HepG2 (cell line): Measurements from ENCODE around the gene AP1G1. TPM values are rescaled to one million over a fixed set of nuclear protein-coding genes. Genes with fewer than 3 reads are reported as not detected.

Experiments used
- JUNB ChIP-seq: sonication (generic); formaldehyde crosslinking; IDR thresholded peaks from 2 replicates; pipeline ENCODE4 v1.8.0; 2022; ENCODE audit warnings: missing genetic modification reagents, mild to moderate bottlenecking, borderline replicate concordance
- KLF15 ChIP-seq: sonication (generic); formaldehyde crosslinking; IDR thresholded peaks from 2 replicates; pipeline ENCODE4 v1.8.1; 2023; ENCODE audit warnings: borderline replicate concordance, mild to moderate bottlenecking, inconsistent platforms, missing genetic modification reagents, mixed read lengths
- KMT2A ChIP-seq: sonication (generic); formaldehyde crosslinking; IDR thresholded peaks from 2 replicates; pipeline ENCODE4 v1.4.0; 2020; ENCODE audit warnings: missing genetic modification reagents
- NCOR1 ChIP-seq: fragments of 200-600 bp; sonication (generic); IDR thresholded peaks from 2 replicates; pipeline ENCODE4 v1.7.0; 2017; ENCODE audit warnings: antibody characterized with exemption, low read length, borderline replicate concordance
- PRPF4 ChIP-seq: fragments of 200-400 bp; formaldehyde crosslinking; IDR thresholded peaks from 2 replicates; pipeline ENCODE4 v1.6.1; 2016; ENCODE audit warnings: low read length, low read depth; ENCODE audit not compliant: poor library complexity, severe bottlenecking
- PTBP1 ChIP-seq: fragments of 200-400 bp; formaldehyde crosslinking; IDR thresholded peaks from 2 replicates; pipeline ENCODE4 v1.6.1; 2018; ENCODE audit warnings: low read length, low read depth; ENCODE audit not compliant: poor library complexity, severe bottlenecking
- SKI ChIP-seq: fragments of 450-650 bp; IDR thresholded peaks from one replicate; pipeline ENCODE4 v1.6.1; 2018; ENCODE audit warnings: mild to moderate bottlenecking; ENCODE audit not compliant: partially characterized antibody
- SMAD9 ChIP-seq: sonication (generic); formaldehyde crosslinking; IDR thresholded peaks from 2 replicates; pipeline ENCODE4 v1.5.1; 2020; ENCODE audit warnings: mild to moderate bottlenecking, missing genetic modification reagents
- SNRNP70 ChIP-seq: fragments of 200-400 bp; formaldehyde crosslinking; IDR thresholded peaks from 2 replicates; pipeline ENCODE4 v1.6.1; 2017; ENCODE audit warnings: mild to moderate bottlenecking, low read depth, low read length, moderate library complexity
- SUZ12 ChIP-seq: fragments of 150-350 bp; IDR thresholded peaks from 2 replicates; pipeline ENCODE4 v1.6.1; 2014; ENCODE audit warnings: low read depth, low read length
- TAF1 ChIP-seq: sonication (generic); formaldehyde crosslinking; IDR thresholded peaks from 2 replicates; pipeline ENCODE4 v1.4.0; 2020; ENCODE audit warnings: missing genetic modification reagents
- ZBTB3 ChIP-seq: sonication (generic); formaldehyde crosslinking; IDR thresholded peaks from 2 replicates; pipeline ENCODE4 v1.4.0; 2020; ENCODE audit warnings: low read depth, mild to moderate bottlenecking, moderate library complexity, missing genetic modification reagents, borderline replicate concordance
- ZBTB37 ChIP-seq: sonication (generic); formaldehyde crosslinking; IDR thresholded peaks from 2 replicates; pipeline ENCODE4 v1.4.0; 2020; ENCODE audit warnings: mild to moderate bottlenecking, missing genetic modification reagents
- ZIK1 ChIP-seq: sonication (generic); formaldehyde crosslinking; IDR thresholded peaks from 2 replicates; pipeline ENCODE4 v1.5.0; 2020; ENCODE audit warnings: mild to moderate bottlenecking, low read depth, missing genetic modification reagents, borderline replicate concordance
- ZNF253 ChIP-seq: sonication (generic); formaldehyde crosslinking; IDR thresholded peaks from 2 replicates; pipeline ENCODE4 v1.8.0; 2022; ENCODE audit warnings: mild to moderate bottlenecking, missing genetic modification reagents, borderline replicate concordance
- ZNF562 ChIP-seq: sonication (generic); formaldehyde crosslinking; IDR thresholded peaks from 2 replicates; pipeline ENCODE4 v1.8.0; 2022; ENCODE audit warnings: missing genetic modification reagents, borderline replicate concordance
- ZNF572 ChIP-seq: sonication (generic); formaldehyde crosslinking; IDR thresholded peaks from 2 replicates; pipeline ENCODE4 v1.5.1; 2020; ENCODE audit warnings: mild to moderate bottlenecking, missing genetic modification reagents
- ZNF577 ChIP-seq: sonication (generic); formaldehyde crosslinking; IDR thresholded peaks from 2 replicates; pipeline ENCODE4 v1.4.0; 2020; ENCODE audit warnings: mild to moderate bottlenecking, low read depth, missing genetic modification reagents, borderline replicate concordance
- ZNF713 ChIP-seq: sonication (generic); formaldehyde crosslinking; IDR thresholded peaks from 2 replicates; pipeline ENCODE4 v1.4.0; 2020; ENCODE audit warnings: mild to moderate bottlenecking, missing genetic modification reagents
- ZNF737 ChIP-seq: sonication (generic); formaldehyde crosslinking; IDR thresholded peaks from 2 replicates; pipeline ENCODE4 v1.5.0; 2020; ENCODE audit warnings: missing genetic modification reagents, mild to moderate bottlenecking, borderline replicate concordance
- ZSCAN9 ChIP-seq: IDR thresholded peaks from 2 replicates; pipeline ENCODE4 v1.6.1; 2016; ENCODE audit warnings: borderline replicate concordance
- polyA plus RNA-seq, 8 experiments: library from polyadenylated mRNA; depleted of rRNA in 3 of 8; stranded (reverse) in 7 of 8; unstranded in 1 of 8; fragments of >200 nt; fragmentation: Illumina TruSeq in 4 of 8; extraction: Trizol in 4 of 8; gene quantifications; 2 replicates each; pipeline versions ENCODE4 v1.2.1 to v1.2.3, GENCODE V29; 2011 to 2016; ENCODE audit warnings: low read depth in 4 of 8, missing spikeins in 1 of 8, mixed read lengths in 1 of 8; ENCODE audit not compliant: insufficient read depth in 1 of 8
- total RNA-seq, 5 experiments: library from RNA; depleted of rRNA; stranded (reverse); fragments of >200 nt; fragmentation: Illumina TruSeq; extraction: Trizol; gene quantifications; 2 replicates each; pipeline ENCODE4 v1.2.3, GENCODE V29; 2016; ENCODE audit warnings: low read depth in 1 of 5
- TF ChIP-seq, protein P1 (sequence below): sonication (generic); formaldehyde crosslinking; IDR thresholded peaks from 2 replicates; pipeline ENCODE4 v1.5.0; 2020; ENCODE audit warnings: mild to moderate bottlenecking, missing genetic modification reagents, borderline replicate concordance
- TF ChIP-seq, protein P2 (sequence below): sonication (generic); formaldehyde crosslinking; IDR thresholded peaks from 2 replicates; pipeline ENCODE4 v1.4.0; 2020; ENCODE audit warnings: missing genetic modification reagents
- TF ChIP-seq, protein P3 (sequence below): sonication (generic); formaldehyde crosslinking; IDR thresholded peaks from 2 replicates; pipeline ENCODE4 v1.8.0; 2022; ENCODE audit warnings: mild to moderate bottlenecking, missing genetic modification reagents, moderate library complexity

Gene AP1G1
- total and polyA plus RNA-seq, 2 of the 13 experiments (the other 11 are each of a cell fraction or from before 2014, with no cell fraction given): 62.2 to 66.2 TPM

GRCh38 chr16:71724320-71724751, 84.3 kb downstream of the AP1G1 start, which contains the start of gene PHLPP2 (continued):
- TF ChIP-seq SKI (no peak), SNRNP70 (no peak), ZNF253 (no peak), JUNB (CRISPR knock-in tag) (no peak), KMT2A (CRISPR knock-in tag) (no peak), TAF1 (no peak), ZBTB37 (no peak), ZSCAN9 (CRISPR knock-in tag) (no peak), SMAD9 (CRISPR knock-in tag) (no peak), ZBTB3 (CRISPR knock-in tag) (no peak), ZNF577 (CRISPR knock-in tag) (no peak), PRPF4 (no peak), ZNF713 (no peak), ZNF572 (CRISPR knock-in tag) (no peak), ZIK1 (CRISPR knock-in tag) (0 out of 2 replicates have a peak, but pooled peaks have one; percentile 22), ZNF737 (no peak), PTBP1 (no peak), ZNF562 (CRISPR knock-in tag) (no peak), KLF15 (no peak), NCOR1 (no peak), SUZ12 (no peak)
- TF ChIP-seq, protein P1, sequence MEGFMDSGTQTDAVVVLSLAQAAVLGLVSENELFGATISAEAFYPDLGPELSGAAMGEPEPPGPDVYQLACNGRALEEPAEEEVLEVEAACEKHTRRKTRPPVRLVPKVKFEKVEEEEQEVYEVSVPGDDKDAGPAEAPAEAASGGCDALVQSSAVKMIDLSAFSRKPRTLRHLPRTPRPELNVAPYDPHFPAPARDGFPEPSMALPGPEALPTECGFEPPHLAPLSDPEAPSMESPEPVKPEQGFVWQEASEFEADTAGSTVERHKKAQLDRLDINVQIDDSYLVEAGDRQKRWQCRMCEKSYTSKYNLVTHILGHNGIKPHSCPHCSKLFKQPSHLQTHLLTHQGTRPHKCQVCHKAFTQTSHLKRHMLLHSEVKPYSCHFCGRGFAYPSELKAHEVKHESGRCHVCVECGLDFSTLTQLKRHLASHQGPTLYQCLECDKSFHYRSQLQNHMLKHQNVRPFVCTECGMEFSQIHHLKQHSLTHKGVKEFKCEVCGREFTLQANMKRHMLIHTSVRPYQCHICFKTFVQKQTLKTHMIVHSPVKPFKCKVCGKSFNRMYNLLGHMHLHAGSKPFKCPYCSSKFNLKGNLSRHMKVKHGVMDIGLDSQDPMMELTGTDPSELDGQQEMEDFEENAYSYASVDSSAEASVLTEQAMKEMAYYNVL (CRISPR knock-in tag): no peak
- TF ChIP-seq, protein P2, sequence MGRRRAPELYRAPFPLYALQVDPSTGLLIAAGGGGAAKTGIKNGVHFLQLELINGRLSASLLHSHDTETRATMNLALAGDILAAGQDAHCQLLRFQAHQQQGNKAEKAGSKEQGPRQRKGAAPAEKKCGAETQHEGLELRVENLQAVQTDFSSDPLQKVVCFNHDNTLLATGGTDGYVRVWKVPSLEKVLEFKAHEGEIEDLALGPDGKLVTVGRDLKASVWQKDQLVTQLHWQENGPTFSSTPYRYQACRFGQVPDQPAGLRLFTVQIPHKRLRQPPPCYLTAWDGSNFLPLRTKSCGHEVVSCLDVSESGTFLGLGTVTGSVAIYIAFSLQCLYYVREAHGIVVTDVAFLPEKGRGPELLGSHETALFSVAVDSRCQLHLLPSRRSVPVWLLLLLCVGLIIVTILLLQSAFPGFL (CRISPR knock-in tag): no peak
- TF ChIP-seq, protein P3, sequence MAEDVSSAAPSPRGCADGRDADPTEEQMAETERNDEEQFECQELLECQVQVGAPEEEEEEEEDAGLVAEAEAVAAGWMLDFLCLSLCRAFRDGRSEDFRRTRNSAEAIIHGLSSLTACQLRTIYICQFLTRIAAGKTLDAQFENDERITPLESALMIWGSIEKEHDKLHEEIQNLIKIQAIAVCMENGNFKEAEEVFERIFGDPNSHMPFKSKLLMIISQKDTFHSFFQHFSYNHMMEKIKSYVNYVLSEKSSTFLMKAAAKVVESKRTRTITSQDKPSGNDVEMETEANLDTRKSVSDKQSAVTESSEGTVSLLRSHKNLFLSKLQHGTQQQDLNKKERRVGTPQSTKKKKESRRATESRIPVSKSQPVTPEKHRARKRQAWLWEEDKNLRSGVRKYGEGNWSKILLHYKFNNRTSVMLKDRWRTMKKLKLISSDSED: no peak
